ENCODE measurements around the gene AOC1.
A peak's percentile ranks its signal among the peaks of the same experiment; 100 is the strongest.
"Not testable (repeated sequence)": the region's sequence is repeated elsewhere in the genome, so short reads cannot be mapped to it uniquely, and the experiment has no call there.

The AOC1 gene

DNA sequence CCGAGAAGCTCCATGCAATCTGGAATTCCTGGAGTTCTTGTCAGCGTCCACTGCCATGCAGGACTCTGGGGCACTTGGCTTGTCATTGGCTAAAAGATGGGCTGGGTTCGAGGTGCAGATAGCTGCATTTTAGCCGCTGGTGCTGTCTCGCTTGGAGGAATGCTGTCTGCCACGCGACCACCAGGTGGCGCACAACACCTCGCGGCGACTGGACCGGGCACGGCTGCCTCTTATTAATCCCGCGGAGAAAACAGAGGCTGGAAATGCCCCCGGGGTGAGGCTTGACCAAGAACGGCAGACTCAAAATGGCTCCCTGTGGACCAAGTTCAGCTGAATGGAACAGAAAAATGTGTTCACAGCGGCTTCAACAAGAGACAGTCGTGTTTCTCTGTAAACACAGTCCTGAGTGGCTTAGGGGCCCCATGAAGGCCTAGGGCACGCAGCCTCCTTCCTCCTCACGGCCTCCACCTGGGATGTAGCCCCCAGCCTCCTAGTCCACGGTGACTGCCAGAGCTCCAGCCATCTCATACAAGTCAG lies 46.2 kb downstream of the AOC1 start:
- peak; percentile 78 for DNase-seq

DNA sequence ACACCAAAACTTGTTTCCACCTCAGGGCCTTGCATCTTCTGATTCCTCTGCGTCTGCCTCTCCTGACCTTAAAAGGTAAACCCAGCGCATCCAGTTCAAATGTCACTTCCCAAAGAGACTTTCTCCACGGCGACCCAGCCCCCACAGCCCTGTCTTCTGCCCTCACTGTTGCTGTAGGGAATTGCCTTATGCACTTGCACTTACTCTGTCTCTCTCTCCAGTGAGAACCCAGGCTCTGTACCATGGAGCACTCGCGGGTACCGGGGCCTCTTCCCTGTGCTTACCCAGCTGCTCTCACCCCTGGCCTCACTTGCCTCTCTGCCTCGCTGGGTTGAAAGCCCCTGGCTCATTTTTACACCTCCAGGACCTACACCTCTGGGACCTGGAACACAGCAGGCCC lies 48.4 kb downstream of the AOC1 start:
- DNase-seq, result no peak

- no peak for DNase-seq
These were observed 49.1 kb downstream of the AOC1 start for GRCh38 chr7:150901160-150902035.

DNA sequence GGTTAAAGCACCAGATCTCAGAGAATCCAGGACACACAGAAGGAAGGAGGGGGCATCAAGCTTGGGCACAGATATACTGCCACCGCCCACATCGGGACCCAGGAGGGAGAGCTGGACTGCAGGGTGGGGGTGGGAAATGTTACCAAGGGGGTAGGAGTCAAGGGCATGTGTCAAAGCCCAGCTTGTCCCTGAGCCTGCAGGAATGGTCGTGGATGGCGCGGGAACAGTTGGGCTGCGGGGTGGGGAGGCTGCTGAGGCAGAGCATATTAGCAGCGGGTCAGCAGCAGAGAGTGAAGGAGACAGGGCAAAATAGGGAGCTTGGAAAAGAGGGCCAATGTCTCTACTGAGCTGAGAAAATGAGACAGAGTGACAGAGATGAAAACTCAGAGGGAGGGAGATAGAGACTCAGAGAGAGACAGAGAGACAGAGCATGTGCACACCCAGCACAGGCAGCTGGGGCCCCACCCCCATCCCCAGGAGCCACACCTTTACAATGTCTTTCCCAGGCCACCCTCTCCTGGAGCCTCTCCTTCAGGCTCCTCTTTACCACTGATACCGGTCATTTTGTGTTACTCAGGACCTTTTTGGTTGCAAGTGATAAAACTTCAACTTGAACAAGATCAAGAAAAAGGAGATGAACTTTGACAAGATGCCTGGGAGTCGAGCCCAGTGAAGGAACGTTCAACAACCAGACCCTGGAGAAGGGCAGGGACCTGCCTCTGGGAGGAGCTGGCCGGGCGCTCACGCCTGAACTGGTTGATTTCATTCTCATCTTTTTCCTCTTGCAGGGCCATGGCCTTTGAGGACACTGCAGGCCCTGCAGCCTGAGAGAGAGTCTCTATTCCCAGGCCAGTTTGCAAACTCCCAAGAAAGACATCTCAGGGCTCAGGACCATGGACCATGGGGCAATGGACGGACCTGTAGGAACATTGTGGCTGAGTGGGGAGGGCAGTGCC lies 50.0 kb downstream of the AOC1 start:
- DNase-seq, result no peak

GRCh38 chr7:150903606-150904005 lies 51.3 kb downstream of the AOC1 start:
- no peak for DNase-seq

DNA sequence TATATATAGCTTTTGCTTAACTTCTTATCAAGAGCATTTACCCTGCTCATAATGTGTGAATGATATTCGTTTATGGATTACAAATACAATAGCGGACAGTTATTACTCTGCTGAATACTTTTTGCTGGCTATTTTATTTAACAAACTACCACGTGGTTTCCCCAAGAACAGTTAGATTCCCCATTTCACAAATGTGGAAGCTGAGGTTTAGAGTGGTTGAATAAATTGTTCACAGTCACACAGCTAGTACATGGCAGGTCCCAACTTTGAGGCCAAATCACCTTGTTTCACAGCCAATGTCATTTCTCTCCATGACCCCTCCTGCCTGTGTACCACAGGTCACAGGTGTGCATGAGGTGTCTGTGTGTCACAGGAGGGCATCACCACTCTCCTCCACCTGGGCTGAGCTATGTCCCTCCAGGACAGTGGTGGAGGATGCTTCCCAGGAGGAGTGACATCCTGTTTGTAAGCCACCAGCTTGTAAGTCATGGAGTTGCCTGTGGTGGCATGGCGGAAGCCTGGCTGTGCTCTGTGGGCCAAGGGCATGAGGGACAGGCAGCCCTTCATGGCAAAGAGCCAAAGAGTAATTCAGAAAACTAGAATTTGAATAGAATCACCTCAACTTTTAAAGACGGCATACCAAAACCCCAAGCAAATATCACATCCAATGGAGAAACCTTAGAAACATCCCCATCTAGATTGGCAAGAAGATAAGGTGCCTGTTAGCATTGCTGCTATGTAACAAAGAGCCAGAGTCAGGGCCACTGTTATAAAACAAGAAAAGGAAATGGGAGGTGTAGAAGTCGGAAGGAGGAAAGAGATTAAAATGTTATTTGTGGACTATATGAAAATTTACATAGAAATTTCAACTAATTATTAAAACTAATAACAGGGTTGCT lies 51.9 kb downstream of the AOC1 start:
- DNase-seq, result no peak

DNA sequence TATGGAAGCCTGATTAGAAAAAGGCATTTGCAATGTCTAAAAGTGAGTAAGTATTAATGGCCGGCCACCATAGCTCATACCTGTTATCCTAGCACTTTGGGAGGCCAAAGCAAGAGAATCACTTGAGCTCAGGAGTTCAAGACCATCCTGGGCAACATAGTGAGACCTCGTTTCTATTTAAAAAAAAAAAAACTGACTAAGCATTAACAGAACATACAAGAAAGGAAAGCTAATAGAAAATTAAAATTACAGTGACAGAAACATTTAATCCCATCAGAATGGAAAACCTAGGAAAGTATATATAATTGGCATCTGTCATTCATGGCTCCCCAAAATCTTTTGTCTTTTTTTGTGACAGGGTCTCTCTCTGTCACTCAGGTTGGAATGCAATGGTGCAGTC lies 55.9 kb downstream of the AOC1 start:
- no peak for DNase-seq

GRCh38 chr7:150909200-150909995 lies 57.1 kb downstream of the AOC1 start:
- DNase-seq, result peak; percentile 53

- DNase-seq, result not testable (repeated sequence)
These were observed 58.1 kb downstream of the AOC1 start for GRCh38 chr7:150910305-150910995.

DNA sequence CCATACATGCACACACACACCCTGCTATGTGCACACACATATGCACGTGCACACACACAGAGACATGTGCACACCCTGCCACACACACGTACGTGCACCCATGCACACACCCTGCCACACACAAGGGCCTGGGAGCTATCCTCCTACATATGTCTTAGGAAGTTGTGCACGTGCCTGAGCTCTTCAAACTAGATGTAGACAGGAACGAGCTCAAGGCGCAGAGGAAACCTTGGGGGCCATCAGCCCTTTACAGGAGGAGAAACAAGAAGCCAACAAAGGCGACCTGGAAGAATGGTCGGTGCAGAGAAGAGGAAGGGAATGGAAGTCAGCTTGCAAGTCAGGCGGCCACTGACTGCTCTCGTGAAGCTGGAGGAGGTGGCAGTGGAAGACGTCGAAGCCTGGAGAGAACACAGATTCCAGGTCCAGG lies 58.7 kb downstream of the AOC1 start:
- no peak for DNase-seq
